HG03457 (cell line): ENCODE measurements around the gene GOLGA8J.
"Not testable (repeated sequence)": the region's sequence is repeated elsewhere in the genome, so short reads cannot be mapped to it uniquely, and the experiment has no call there.

Experiments
- ATAC-seq: cut with Tn5 transposase; IDR thresholded peaks from one replicate; pipeline ENCODE4 v1.9.1; 2021; ENCODE audit warnings: moderate number of reproducible peaks; ENCODE audit not compliant: unreplicated experiment

GOLGA8J gene

GRCh38 chr15:30082655-30083054, at the start of gene GOLGA8J:
TSS of gene GOLGA8J (plus strand) at chr15:30082955. CDS start at chr15:30083053, 98 bp downstream.
- not testable (repeated sequence) for ATAC-seq

- no peak for ATAC-seq
Observed at GRCh38 chr15:30033211-30033610, 49.5 kb upstream of the GOLGA8J start.

- no peak for ATAC-seq
Observed at GRCh38 chr15:30033763-30034162, 49.0 kb upstream of the GOLGA8J start.

DNA sequence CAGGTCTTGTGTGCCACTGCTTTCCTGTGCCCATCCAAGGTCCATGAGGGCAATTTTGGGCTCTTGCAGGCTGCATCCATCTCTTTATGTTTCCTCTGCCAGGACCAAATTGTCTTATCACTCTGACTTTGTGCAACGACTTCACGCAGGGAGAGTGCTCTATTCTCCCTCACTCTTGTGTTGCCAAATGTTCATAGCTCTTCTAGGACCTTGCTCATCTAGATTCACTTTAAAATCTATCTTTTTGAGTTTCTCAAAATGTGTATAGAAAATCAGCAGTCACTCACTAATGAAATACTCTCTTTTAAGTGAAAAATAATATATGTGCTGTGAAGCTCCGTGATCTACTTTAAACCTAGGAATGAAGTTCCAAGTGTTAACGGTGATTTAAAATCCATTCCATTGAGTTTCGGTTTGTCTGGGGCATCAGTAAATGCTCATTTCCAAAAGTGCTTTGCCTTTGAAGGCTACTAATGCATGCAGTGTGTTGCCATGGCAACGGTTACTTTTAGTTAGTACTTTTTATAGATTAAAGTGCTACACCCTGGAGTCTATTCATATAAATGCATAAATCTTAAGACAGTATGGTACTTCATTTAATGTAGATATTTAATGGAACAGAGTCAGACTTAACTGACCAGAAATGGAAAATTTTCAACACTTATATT, 46.6 kb upstream of the GOLGA8J start:
- ATAC-seq = no peak

DNA sequence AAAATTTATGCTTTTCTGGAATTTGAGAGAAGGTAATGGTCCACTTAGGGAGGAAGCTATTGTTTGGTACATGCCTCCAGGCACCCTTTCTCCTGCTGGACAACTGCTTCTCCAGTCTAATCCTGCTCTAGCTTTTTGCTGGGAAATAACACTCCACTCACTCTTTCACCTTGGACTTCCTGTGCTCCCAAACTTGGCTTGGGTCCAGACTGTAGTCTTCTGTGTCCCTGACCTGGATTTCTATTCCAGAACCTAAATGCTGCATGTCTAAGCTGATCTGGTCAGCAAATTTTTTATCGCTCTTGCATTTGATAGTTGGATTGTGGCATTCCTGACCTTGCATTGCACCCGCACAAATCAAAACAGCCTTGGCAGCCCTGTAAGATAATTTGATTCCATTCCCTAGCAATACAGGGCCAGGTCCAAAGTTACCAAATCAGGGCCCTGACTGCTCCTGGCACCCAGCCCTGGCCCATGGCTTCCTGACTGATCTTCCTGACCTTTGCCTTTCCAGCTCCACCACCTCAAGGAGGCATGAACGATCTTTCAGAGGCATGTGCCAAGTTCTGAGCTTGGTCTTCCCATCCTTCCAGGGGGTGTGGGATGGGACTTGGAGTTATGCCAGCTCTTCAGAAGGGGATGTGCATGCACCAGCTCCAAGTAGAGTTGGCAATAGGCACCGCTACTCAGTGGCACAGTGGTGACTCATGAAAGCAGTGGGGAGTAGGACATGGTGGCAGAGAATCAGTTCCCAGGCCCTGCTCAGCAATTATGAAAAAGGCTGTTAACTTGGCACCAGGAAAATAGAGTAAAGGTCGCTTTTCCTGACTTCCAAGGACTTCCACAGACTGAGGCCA, 43.9 kb upstream of the GOLGA8J start:
- no peak for ATAC-seq

DNA sequence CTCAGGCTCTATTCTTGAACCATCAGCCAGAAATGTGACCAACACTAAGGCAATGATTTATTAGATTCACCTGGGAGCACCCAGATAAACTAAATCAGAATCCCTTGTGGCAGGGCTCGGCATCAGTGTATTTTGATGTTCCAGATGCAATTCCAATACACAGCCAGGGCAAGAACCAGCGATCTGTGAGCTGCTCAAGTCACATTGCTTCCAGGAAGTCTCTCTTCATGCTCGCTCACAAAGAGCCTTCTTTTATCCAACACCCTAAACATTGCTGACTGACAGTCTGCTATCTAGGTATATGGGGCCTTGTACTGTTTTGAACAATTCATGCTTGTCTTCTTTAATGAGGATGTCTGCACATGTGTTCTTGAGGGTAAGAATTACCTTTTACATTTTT, 40.9 kb upstream of the GOLGA8J start:
- ATAC-seq = no peak

DNA sequence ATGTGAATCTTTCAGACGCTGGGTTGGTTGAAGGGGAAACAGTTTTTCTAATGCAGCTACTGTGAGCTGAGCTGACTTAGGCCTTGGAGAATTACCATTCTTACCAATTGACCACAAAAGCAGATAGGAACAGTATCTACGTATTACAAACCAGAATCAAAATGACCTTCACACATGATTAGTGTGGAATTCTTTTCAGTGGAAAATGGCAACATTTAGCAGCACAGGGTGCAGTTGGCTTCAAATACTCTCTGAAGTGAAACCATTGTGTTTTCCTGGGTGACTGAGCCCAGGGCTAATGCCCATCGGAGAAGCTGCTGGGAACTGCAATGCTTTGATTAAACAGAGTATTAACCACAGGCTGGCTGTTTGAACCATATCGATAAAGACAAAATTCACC, 40.2 kb upstream of the GOLGA8J start:
- ATAC-seq = no peak

DNA sequence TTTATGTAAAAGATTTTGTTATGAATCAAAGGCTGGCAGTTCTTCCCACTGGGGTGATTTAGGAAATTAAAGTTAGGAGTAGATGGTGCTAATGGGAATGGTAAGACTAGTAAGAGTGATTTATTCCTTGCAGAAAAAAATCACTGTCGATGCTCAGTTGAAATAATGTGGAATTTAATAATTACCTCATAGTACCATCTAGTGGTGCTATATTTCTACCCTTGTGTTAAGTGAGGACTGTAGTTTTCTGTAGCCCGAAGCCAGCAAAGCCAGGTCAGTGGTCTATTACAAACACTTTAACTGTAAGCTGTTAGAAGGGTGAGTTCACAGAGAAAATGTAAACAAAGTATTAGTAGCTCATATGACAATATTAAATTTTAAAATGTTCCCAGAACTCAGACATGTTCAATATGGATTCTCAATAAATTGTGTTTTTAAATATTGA, 39.5 kb upstream of the GOLGA8J start:
- ATAC-seq = no peak

DNA sequence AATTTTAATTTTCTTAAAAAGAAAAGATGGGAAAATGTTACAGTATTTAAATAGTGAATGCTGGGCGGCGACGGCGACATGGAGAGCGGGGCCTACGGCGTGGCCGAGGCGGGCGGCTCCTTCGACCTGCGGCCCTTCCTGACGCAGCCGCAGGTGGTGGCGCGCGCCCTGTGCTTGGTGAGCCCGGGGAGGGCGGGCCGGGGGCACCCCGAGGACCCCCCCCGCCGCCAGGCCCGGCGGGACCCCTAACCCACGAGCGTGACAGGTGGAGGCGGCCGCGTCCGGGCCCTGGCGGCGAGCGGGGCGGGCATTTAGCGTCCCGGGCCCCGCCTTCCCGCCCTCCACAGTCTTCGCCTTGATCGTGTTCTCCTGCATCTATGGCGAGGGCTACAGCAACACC, 38.4 kb upstream of the GOLGA8J start:
- no peak for ATAC-seq

- ATAC-seq = not testable (repeated sequence)
Observed at GRCh38 chr15:30044826-30045225, 37.9 kb upstream of the GOLGA8J start.

GRCh38 chr15:30045248-30046041, 37.3 kb upstream of the GOLGA8J start:
- ATAC-seq = not testable (repeated sequence)

GRCh38 chr15:30046430-30046829, 36.3 kb upstream of the GOLGA8J start:
- no peak for ATAC-seq

DNA sequence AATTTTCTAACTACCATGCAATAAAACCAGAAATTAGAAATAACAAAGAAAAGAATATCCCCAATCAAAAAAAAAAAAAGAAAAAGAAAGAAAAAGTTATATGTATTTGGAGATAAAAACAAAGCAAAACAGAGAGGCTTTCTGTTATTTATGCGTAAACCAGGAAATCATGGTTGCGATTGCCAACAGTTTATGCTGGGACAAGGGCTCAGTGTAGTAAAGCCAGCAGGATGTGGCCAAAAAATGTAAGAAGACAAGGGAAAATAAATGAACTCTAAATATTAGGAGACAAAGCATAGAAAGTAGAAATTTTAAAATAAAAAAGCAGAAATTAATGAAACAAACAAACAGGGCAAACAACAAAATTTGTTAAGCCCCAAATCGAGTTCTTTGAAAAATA, 27.2 kb upstream of the GOLGA8J start:
- ATAC-seq = no peak

- no peak for ATAC-seq
Observed at GRCh38 chr15:30056166-30056565, 26.6 kb upstream of the GOLGA8J start.

GRCh38 chr15:30059771-30060170, 23.0 kb upstream of the GOLGA8J start:
- ATAC-seq = no peak

DNA sequence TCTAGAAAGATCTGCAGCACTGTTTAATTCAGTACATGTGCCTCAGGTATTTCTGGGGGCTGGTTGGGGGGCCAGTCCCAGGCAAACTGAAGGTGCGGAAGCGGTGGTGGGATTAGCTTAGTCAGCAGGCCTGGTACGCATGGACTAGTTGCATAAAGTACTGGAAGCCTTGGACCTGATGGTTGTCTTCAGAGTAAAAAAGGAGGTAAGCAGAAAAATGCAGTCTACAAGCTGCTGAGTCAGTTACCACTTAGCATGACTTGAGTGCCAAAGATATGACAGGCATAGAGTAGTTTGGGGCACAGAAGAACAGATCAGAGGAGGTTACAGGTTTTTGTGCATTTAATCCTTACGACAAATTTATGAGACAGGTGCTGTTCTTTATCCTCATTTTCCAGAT, 19.9 kb upstream of the GOLGA8J start:
- ATAC-seq = no peak

GRCh38 chr15:30063835-30064546, 18.8 kb upstream of the GOLGA8J start:
- ATAC-seq = no peak

DNA sequence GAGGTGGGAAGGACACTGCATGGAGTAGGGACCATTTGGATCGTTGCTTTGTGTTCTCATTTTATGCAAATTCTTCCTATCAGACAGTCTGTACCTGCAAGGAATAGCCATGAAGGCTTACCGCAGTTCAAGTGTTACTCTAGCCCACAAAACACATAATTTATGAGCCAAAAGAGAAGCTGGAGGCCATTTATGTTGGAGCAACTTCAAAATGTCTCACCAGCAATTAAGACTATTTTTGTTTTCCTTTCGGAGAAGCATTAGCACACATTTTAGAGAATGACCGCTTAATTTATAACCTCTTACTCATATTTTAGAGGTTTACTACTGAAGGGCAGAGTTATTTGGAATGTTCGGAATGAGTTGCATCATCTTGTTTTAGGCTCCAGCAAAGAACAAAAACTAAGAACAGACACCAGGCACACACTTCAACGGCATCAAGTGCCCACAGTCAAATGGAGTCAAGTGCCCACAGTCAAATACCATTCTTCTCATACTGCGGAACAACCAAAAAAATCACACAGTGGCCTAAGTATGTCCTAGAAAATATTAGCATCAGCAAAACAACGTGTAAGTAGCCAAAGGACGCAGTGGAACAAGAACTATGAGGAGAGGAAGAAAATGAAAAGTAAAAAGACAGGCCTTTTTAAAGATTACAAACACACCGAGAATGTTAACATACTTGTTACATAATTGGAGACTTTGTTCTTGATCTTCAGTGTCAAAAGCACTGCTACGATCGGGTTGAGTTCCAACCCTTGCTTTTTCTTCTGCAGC, 17.5 kb upstream of the GOLGA8J start:
- no peak for ATAC-seq

- no peak for ATAC-seq
Observed at GRCh38 chr15:30068326-30068725, 14.4 kb upstream of the GOLGA8J start.

- ATAC-seq = no peak
Observed at GRCh38 chr15:30072630-30073029, 10.1 kb upstream of the GOLGA8J start.
